HepG2 (cell line): ENCODE results near the gene SLC2A10. TPM values are rescaled to one million over a fixed set of nuclear protein-coding genes. Genes with fewer than 3 reads are reported as not detected.

Source experiments
- BHLHE40 ChIP-seq: IDR thresholded peaks from 2 replicates; pipeline ENCODE4 v1.6.1; 2011; ENCODE audit warnings: low read length, improper control_type of control experiment
- CBFB ChIP-seq: sonication (generic); formaldehyde crosslinking; IDR thresholded peaks from 2 replicates; pipeline ENCODE4 v1.4.0; 2020; ENCODE audit warnings: missing genetic modification reagents
- DMAP1 ChIP-seq: IDR thresholded peaks from 2 replicates; pipeline ENCODE4 v1.6.1; 2016
- MED13 ChIP-seq: sonication (generic); formaldehyde crosslinking; IDR thresholded peaks from 2 replicates; pipeline ENCODE4 v1.5.0; 2020; ENCODE audit warnings: missing genetic modification reagents
- NR2F1 ChIP-seq, 2 experiments: fragments of 450-650 bp in 1 of 2; formaldehyde crosslinking in 1 of 2; IDR thresholded peaks; 2 replicates each; pipeline versions ENCODE4 v1.5.0 to v1.6.1; 2016 to 2020; ENCODE audit warnings: mild to moderate bottlenecking in 1 of 2, missing compliant biosample characterization in 1 of 2, missing genetic modification reagents in 1 of 2, moderate library complexity in 1 of 2
- PATZ1 ChIP-seq: sonication (generic); formaldehyde crosslinking; IDR thresholded peaks from 2 replicates; pipeline ENCODE4 v1.4.0; 2020; ENCODE audit warnings: missing genetic modification reagents
- PHF21A ChIP-seq: sonication (generic); formaldehyde crosslinking; IDR thresholded peaks from 2 replicates; pipeline ENCODE4 v1.5.0; 2020; ENCODE audit warnings: mild to moderate bottlenecking, missing genetic modification reagents
- PITX1 ChIP-seq: sonication (generic); formaldehyde crosslinking; IDR thresholded peaks from 2 replicates; pipeline ENCODE4 v1.5.1; 2020; ENCODE audit warnings: mild to moderate bottlenecking, missing genetic modification reagents
- TBL1XR1 ChIP-seq: fragments of 150-350 bp; IDR thresholded peaks from 2 replicates; pipeline ENCODE4 v1.6.1; 2014; ENCODE audit warnings: borderline replicate concordance, low read length; ENCODE audit not compliant: partially characterized antibody
- ZNF704 ChIP-seq: sonication (generic); formaldehyde crosslinking; IDR thresholded peaks from 2 replicates; pipeline ENCODE4 v1.8.1; 2023; ENCODE audit warnings: mild to moderate bottlenecking, inconsistent platforms, moderate library complexity, missing genetic modification reagents, borderline replicate concordance
- ZNF710 ChIP-seq: sonication (generic); formaldehyde crosslinking; IDR thresholded peaks from 2 replicates; pipeline ENCODE4 v1.5.0; 2020; ENCODE audit warnings: mild to moderate bottlenecking, missing genetic modification reagents, borderline replicate concordance
- polyA plus RNA-seq, 8 experiments: library from polyadenylated mRNA; depleted of rRNA in 3 of 8; stranded (reverse) in 7 of 8; unstranded in 1 of 8; fragments of >200 nt; fragmentation: Illumina TruSeq in 4 of 8; extraction: Trizol in 4 of 8; gene quantifications; 2 replicates each; pipeline versions ENCODE4 v1.2.1 to v1.2.3, GENCODE V29; 2011 to 2016; ENCODE audit warnings: low read depth in 4 of 8, missing spikeins in 1 of 8, mixed read lengths in 1 of 8; ENCODE audit not compliant: insufficient read depth in 1 of 8
- total RNA-seq, 5 experiments: library from RNA; depleted of rRNA; stranded (reverse); fragments of >200 nt; fragmentation: Illumina TruSeq; extraction: Trizol; gene quantifications; 2 replicates each; pipeline ENCODE4 v1.2.3, GENCODE V29; 2016; ENCODE audit warnings: low read depth in 1 of 5
- TF ChIP-seq, protein P1 (sequence below): sonication (generic); formaldehyde crosslinking; IDR thresholded peaks from 2 replicates; pipeline ENCODE4 v1.5.1; 2020; ENCODE audit warnings: mild to moderate bottlenecking, missing genetic modification reagents, moderate library complexity
- TF ChIP-seq, protein P2 (sequence below): sonication (generic); formaldehyde crosslinking; IDR thresholded peaks from 2 replicates; pipeline ENCODE4 v1.4.0; 2020; ENCODE audit warnings: mild to moderate bottlenecking, missing genetic modification reagents
- TF ChIP-seq, protein P3 (sequence below): fragments of 450-650 bp; IDR thresholded peaks from 2 replicates; pipeline ENCODE4 v1.6.1; 2016

SLC2A10 gene
- total and polyA plus RNA-seq, 2 of the 13 experiments (the other 11 are each of a cell fraction or from before 2014, with no cell fraction given): 16.0 to 18.4 TPM

- TF ChIP-seq, protein P1, sequence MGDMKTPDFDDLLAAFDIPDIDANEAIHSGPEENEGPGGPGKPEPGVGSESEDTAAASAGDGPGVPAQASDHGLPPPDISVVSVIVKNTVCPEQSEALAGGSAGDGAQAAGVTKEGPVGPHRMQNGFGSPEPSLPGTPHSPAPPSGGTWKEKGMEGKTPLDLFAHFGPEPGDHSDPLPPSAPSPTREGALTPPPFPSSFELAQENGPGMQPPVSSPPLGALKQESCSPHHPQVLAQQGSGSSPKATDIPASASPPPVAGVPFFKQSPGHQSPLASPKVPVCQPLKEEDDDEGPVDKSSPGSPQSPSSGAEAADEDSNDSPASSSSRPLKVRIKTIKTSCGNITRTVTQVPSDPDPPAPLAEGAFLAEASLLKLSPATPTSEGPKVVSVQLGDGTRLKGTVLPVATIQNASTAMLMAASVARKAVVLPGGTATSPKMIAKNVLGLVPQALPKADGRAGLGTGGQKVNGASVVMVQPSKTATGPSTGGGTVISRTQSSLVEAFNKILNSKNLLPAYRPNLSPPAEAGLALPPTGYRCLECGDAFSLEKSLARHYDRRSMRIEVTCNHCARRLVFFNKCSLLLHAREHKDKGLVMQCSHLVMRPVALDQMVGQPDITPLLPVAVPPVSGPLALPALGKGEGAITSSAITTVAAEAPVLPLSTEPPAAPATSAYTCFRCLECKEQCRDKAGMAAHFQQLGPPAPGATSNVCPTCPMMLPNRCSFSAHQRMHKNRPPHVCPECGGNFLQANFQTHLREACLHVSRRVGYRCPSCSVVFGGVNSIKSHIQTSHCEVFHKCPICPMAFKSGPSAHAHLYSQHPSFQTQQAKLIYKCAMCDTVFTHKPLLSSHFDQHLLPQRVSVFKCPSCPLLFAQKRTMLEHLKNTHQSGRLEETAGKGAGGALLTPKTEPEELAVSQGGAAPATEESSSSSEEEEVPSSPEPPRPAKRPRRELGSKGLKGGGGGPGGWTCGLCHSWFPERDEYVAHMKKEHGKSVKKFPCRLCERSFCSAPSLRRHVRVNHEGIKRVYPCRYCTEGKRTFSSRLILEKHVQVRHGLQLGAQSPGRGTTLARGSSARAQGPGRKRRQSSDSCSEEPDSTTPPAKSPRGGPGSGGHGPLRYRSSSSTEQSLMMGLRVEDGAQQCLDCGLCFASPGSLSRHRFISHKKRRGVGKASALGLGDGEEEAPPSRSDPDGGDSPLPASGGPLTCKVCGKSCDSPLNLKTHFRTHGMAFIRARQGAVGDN (CRISPR knock-in tag): peak; percentile 70
- 0 out of 2 replicates have a peak, but pooled peaks have one; percentile 30 for TF ChIP-seq CBFB (CRISPR knock-in tag)
- TF ChIP-seq, protein P2, sequence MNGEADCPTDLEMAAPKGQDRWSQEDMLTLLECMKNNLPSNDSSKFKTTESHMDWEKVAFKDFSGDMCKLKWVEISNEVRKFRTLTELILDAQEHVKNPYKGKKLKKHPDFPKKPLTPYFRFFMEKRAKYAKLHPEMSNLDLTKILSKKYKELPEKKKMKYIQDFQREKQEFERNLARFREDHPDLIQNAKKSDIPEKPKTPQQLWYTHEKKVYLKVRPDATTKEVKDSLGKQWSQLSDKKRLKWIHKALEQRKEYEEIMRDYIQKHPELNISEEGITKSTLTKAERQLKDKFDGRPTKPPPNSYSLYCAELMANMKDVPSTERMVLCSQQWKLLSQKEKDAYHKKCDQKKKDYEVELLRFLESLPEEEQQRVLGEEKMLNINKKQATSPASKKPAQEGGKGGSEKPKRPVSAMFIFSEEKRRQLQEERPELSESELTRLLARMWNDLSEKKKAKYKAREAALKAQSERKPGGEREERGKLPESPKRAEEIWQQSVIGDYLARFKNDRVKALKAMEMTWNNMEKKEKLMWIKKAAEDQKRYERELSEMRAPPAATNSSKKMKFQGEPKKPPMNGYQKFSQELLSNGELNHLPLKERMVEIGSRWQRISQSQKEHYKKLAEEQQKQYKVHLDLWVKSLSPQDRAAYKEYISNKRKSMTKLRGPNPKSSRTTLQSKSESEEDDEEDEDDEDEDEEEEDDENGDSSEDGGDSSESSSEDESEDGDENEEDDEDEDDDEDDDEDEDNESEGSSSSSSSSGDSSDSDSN (CRISPR knock-in tag): peak; percentile 33; the same call in 1 of the 2 replicates
- peak; percentile 19; the same call in 1 of the 2 replicates for TF ChIP-seq MED13 (CRISPR knock-in tag)
- TF ChIP-seq NR2F1 (CRISPR knock-in tag; IDR thresholded peaks at IDR 0.05): peak; percentile 63 to 78
- peak; percentile 46; the same call in 1 of the 2 replicates for TF ChIP-seq PATZ1 (CRISPR knock-in tag)
- TF ChIP-seq TBL1XR1: peak; percentile 57
- TF ChIP-seq PITX1 (CRISPR knock-in tag): peak; percentile 18; the same call in 1 of the 2 replicates
- 0 out of 2 replicates have a peak, but pooled peaks have one; percentile 38 for TF ChIP-seq ZNF710
- peak; percentile 33; the same call in 1 of the 2 replicates for TF ChIP-seq DMAP1
- TF ChIP-seq PHF21A (CRISPR knock-in tag): peak; percentile 55; the same call in 1 of the 2 replicates
- TF ChIP-seq, protein P3, sequence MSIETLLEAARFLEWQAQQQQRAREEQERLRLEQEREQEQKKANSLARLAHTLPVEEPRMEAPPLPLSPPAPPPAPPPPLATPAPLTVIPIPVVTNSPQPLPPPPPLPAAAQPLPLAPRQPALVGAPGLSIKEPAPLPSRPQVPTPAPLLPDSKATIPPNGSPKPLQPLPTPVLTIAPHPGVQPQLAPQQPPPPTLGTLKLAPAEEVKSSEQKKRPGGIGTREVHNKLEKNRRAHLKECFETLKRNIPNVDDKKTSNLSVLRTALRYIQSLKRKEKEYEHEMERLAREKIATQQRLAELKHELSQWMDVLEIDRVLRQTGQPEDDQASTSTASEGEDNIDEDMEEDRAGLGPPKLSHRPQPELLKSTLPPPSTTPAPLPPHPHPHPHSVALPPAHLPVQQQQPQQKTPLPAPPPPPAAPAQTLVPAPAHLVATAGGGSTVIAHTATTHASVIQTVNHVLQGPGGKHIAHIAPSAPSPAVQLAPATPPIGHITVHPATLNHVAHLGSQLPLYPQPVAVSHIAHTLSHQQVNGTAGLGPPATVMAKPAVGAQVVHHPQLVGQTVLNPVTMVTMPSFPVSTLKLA: 0 out of 2 replicates have a peak, but pooled peaks have one; percentile 4
- TF ChIP-seq ZNF704 (CRISPR knock-in tag): 0 out of 2 replicates have a peak, but pooled peaks have one; percentile 14
- peak; percentile 54; the same call in 1 of the 2 replicates for TF ChIP-seq BHLHE40
These were observed 32.7 kb upstream of the SLC2A10 start (continued) for GRCh38 chr20:46676649-46677316.
